K562 (cell line): ENCODE data around the gene ADNP. TPM values are rescaled to one million over a fixed set of nuclear protein-coding genes. Genes with fewer than 3 reads are reported as not detected.

Source experiments
- ARID1B ChIP-seq: fragments of 450-650 bp; IDR thresholded peaks from 2 replicates; pipeline ENCODE4 v1.6.1; 2016; ENCODE audit warnings: antibody characterized with exemption, mild to moderate bottlenecking, inconsistent platforms
- CCNT2 ChIP-seq: IDR thresholded peaks from 2 replicates; pipeline ENCODE4 v1.6.1; 2011; ENCODE audit warnings: borderline replicate concordance, low read depth, mild to moderate bottlenecking, moderate library complexity, mixed read lengths, low read length; ENCODE audit not compliant: insufficient read length; ENCODE audit errors: extremely low read depth
- HDAC1 ChIP-seq, 2 experiments: fragments of 450-650 bp; IDR thresholded peaks; 2 replicates each; pipeline ENCODE4 v1.6.1; 2016 to 2017; ENCODE audit warnings: inconsistent platforms in 1 of 2, mild to moderate bottlenecking in 1 of 2, moderate library complexity in 1 of 2
- HNRNPUL1 ChIP-seq: fragments of 200-400 bp; formaldehyde crosslinking; IDR thresholded peaks from 2 replicates; pipeline ENCODE4 v1.6.1; 2017; ENCODE audit warnings: low read length
- KDM1A ChIP-seq, 2 experiments: fragments of 450-650 bp; IDR thresholded peaks; 2 replicates each; pipeline ENCODE4 v1.6.1; 2016; ENCODE audit warnings: mild to moderate bottlenecking in 2 of 2
- RAD51 ChIP-seq: fragments of 450-650 bp; IDR thresholded peaks from 2 replicates; pipeline ENCODE4 v1.7.1; 2016; ENCODE audit warnings: low read depth, mild to moderate bottlenecking, borderline replicate concordance
- RCOR1 ChIP-seq, 2 experiments: IDR thresholded peaks; 2 replicates each; pipeline ENCODE4 v1.6.1; 2012; ENCODE audit warnings: low read depth in 2 of 2, low read length in 2 of 2, borderline replicate concordance in 1 of 2, improper control_type of control experiment in 1 of 2
- SMARCE1 ChIP-seq: fragments of 450-650 bp; IDR thresholded peaks from 2 replicates; pipeline ENCODE4 v1.7.1; 2016; ENCODE audit warnings: mild to moderate bottlenecking
- SREBF1 ChIP-seq: fragments of 150-350 bp; IDR thresholded peaks from 2 replicates; pipeline ENCODE4 v1.6.1; 2014; ENCODE audit warnings: antibody characterized with exemption, low read depth, low read length, borderline replicate concordance
- TAL1 ChIP-seq: fragments of 450-650 bp; IDR thresholded peaks from 2 replicates; pipeline ENCODE4 v1.6.1; 2016; ENCODE audit warnings: mild to moderate bottlenecking
- TBL1XR1 ChIP-seq, 2 experiments: IDR thresholded peaks; 2 replicates each; pipeline ENCODE4 v1.6.1; 2012; ENCODE audit warnings: improper control_type of control experiment in 2 of 2, low read length in 2 of 2, mild to moderate bottlenecking in 1 of 2
- TCF3 ChIP-seq: sonication (generic); formaldehyde crosslinking; IDR thresholded peaks from 2 replicates; pipeline ENCODE4 v1.4.0; 2020; ENCODE audit warnings: mild to moderate bottlenecking, missing genetic modification reagents
- ZC3H4 ChIP-seq: sonication (generic); formaldehyde crosslinking; IDR thresholded peaks from 2 replicates; pipeline ENCODE4 v1.9.0; 2021; ENCODE audit warnings: missing genetic modification reagents, borderline replicate concordance
- ZNF24 ChIP-seq: fragments of 450-650 bp; IDR thresholded peaks from 2 replicates; pipeline ENCODE4 v1.6.1; 2016
- ZNF253 ChIP-seq: fragments of 250-450 bp; sonication (Bioruptor Pico); conservative IDR thresholded peaks from 2 replicates; pipeline ENCODE4 v1.6.1; 2021; ENCODE audit warnings: mild to moderate bottlenecking
- ZNF766 ChIP-seq: fragments of 200-800 bp; sonication (Bioruptor generic); conservative IDR thresholded peaks from 2 replicates; pipeline ENCODE4 v1.6.1; 2016; ENCODE audit warnings: missing genetic modification characterization, missing compliant biosample characterization
- polyA plus RNA-seq, 8 experiments: library from polyadenylated mRNA; depleted of rRNA in 4 of 8; stranded (reverse) in 5 of 8; unstranded in 3 of 8; fragments of >200 nt; fragmentation: Nextera tagmentation in 2 of 8; fragmentation: Illumina TruSeq in 1 of 8; extraction: Ambion mirVana in 2 of 8; extraction: Trizol in 1 of 8; gene quantifications; 2 replicates each; pipeline versions ENCODE4 v1.2.1 to v1.2.3, GENCODE V29; 2011 to 2014; ENCODE audit warnings: inconsistent platforms in 1 of 8, missing spikeins in 1 of 8
- total RNA-seq, 7 experiments: library from RNA; depleted of rRNA in 6 of 7; stranded (reverse); fragments of >200 nt in 6 of 7; fragmentation: Illumina TruSeq in 2 of 7; extraction: Trizol in 2 of 7; gene quantifications; 2 replicates each; pipeline versions ENCODE4 v1.2.1 to v1.2.3, GENCODE V29; 2011 to 2021; ENCODE audit warnings: low replicate concordance in 1 of 7
- TF ChIP-seq, protein P1 (sequence below): sonication (generic); IDR thresholded peaks from 2 replicates; pipeline ENCODE4 v1.6.1; 2016
- TF ChIP-seq, protein P2 (sequence below): fragments of 450-650 bp; conservative IDR thresholded peaks from 2 replicates; pipeline ENCODE4 v1.6.1; 2016; ENCODE audit warnings: missing genetic modification characterization, low read depth, mild to moderate bottlenecking, missing compliant biosample characterization, moderate library complexity
- TF ChIP-seq, protein P3 (sequence below): IDR thresholded peaks from 2 replicates; pipeline ENCODE4 v1.6.1; 2011; ENCODE audit warnings: borderline replicate concordance, low read depth, mild to moderate bottlenecking, moderate library complexity, low read length; ENCODE audit not compliant: insufficient read depth, poor library complexity, severe bottlenecking
- TF ChIP-seq, protein P4 (sequence below): fragments of 250-450 bp; sonication (Bioruptor Pico); IDR thresholded peaks from 2 replicates; pipeline ENCODE4 v1.8.0; 2022; ENCODE audit warnings: moderate library complexity, mild to moderate bottlenecking, inconsistent platforms
- TF ChIP-seq, protein P5 (sequence below): fragments of 450-650 bp; conservative IDR thresholded peaks from 2 replicates; pipeline ENCODE4 v1.6.1; 2016; ENCODE audit warnings: missing genetic modification characterization, low read depth, mild to moderate bottlenecking, control low read depth, missing compliant biosample characterization
- TF ChIP-seq, protein P6 (sequence below): fragments of 450-650 bp; IDR thresholded peaks from 2 replicates; pipeline ENCODE4 v1.6.1; 2016; ENCODE audit warnings: missing biosample characterization, missing genetic modification characterization

The ADNP gene
- total and polyA plus RNA-seq, 9 of the 15 experiments (the other 6 are each of a cell fraction or from before 2014, with no cell fraction given): 17.8 to 59.9 (median 25.3) TPM

DNA sequence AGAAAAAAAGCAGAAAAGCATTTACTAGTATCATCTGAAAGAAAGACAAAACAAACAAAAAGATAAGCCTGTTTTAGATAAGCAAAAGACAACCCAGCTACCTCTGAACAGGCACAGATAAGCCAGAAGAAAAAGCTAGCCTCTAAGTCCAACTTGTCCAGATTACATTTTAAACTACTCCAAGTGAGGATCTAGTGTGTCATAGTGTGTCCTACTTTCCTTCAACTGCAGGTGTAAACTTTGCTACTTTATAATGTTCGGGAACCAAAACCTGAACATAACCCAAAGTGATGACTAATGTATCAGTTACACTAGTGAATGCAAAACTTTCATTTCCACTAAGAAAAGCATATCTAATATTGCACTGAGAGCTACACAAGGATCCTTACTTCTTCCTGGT, 19.5 kb downstream of the ADNP start (continued):
- TF ChIP-seq, protein P1, sequence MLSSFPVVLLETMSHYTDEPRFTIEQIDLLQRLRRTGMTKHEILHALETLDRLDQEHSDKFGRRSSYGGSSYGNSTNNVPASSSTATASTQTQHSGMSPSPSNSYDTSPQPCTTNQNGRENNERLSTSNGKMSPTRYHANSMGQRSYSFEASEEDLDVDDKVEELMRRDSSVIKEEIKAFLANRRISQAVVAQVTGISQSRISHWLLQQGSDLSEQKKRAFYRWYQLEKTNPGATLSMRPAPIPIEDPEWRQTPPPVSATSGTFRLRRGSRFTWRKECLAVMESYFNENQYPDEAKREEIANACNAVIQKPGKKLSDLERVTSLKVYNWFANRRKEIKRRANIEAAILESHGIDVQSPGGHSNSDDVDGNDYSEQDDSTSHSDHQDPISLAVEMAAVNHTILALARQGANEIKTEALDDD: 0 out of 2 replicates have a peak, but pooled peaks have one; percentile 38
- TF ChIP-seq HDAC1 (IDR thresholded peaks at IDR 0.05) (peak in 1 of 2 experiments; percentile 40; a peak in 1 of 4 replicates), SMARCE1 (peak; percentile 54; the same call in 1 of the 2 replicates), RCOR1 (IDR thresholded peaks at IDR 0.05; ENCODE audit: borderline replicate concordance in 1 of 2, low read depth in 2 of 2, low read length in 2 of 2) (peak in 1 of 2 experiments; percentile 75; a peak in 1 of 4 replicates), ZNF253 (no peak), SREBF1 (no peak), ZC3H4 (CRISPR knock-in tag) (no peak), TAL1 (peak; percentile 64), ZNF766 (CRISPR knock-in tag) (no peak), RAD51 (no peak), TCF3 (peak; percentile 44; the same call in 1 of the 2 replicates), CCNT2 (peak; percentile 17), TBL1XR1 (IDR thresholded peaks at IDR 0.05; ENCODE audit: low read length in 2 of 2) (peak in 1 of 2 experiments; percentile 40; a peak in 1 of 4 replicates), HNRNPUL1 (no peak), KDM1A (IDR thresholded peaks at IDR 0.05) (no peak), ARID1B (peak; percentile 82), ZNF24 (no peak)
- TF ChIP-seq, protein P2, sequence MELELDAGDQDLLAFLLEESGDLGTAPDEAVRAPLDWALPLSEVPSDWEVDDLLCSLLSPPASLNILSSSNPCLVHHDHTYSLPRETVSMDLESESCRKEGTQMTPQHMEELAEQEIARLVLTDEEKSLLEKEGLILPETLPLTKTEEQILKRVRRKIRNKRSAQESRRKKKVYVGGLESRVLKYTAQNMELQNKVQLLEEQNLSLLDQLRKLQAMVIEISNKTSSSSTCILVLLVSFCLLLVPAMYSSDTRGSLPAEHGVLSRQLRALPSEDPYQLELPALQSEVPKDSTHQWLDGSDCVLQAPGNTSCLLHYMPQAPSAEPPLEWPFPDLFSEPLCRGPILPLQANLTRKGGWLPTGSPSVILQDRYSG (tag): no peak
- TF ChIP-seq, protein P3, sequence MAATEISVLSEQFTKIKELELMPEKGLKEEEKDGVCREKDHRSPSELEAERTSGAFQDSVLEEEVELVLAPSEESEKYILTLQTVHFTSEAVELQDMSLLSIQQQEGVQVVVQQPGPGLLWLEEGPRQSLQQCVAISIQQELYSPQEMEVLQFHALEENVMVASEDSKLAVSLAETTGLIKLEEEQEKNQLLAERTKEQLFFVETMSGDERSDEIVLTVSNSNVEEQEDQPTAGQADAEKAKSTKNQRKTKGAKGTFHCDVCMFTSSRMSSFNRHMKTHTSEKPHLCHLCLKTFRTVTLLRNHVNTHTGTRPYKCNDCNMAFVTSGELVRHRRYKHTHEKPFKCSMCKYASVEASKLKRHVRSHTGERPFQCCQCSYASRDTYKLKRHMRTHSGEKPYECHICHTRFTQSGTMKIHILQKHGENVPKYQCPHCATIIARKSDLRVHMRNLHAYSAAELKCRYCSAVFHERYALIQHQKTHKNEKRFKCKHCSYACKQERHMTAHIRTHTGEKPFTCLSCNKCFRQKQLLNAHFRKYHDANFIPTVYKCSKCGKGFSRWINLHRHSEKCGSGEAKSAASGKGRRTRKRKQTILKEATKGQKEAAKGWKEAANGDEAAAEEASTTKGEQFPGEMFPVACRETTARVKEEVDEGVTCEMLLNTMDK: no peak
- TF ChIP-seq, protein P4, sequence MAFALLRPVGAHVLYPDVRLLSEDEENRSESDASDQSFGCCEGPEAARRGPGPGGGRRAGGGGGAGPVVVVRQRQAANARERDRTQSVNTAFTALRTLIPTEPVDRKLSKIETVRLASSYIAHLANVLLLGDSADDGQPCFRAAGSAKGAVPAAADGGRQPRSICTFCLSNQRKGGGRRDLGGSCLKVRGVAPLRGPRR: no peak
- TF ChIP-seq, protein P5, sequence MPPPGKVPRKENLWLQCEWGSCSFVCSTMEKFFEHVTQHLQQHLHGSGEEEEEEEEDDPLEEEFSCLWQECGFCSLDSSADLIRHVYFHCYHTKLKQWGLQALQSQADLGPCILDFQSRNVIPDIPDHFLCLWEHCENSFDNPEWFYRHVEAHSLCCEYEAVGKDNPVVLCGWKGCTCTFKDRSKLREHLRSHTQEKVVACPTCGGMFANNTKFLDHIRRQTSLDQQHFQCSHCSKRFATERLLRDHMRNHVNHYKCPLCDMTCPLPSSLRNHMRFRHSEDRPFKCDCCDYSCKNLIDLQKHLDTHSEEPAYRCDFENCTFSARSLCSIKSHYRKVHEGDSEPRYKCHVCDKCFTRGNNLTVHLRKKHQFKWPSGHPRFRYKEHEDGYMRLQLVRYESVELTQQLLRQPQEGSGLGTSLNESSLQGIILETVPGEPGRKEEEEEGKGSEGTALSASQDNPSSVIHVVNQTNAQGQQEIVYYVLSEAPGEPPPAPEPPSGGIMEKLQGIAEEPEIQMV: no peak
- TF ChIP-seq, protein P6, sequence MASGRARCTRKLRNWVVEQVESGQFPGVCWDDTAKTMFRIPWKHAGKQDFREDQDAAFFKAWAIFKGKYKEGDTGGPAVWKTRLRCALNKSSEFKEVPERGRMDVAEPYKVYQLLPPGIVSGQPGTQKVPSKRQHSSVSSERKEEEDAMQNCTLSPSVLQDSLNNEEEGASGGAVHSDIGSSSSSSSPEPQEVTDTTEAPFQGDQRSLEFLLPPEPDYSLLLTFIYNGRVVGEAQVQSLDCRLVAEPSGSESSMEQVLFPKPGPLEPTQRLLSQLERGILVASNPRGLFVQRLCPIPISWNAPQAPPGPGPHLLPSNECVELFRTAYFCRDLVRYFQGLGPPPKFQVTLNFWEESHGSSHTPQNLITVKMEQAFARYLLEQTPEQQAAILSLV: no peak
